H9 (cell line): ENCODE results near the gene FEM1B. TPM values are rescaled to one million over a fixed set of nuclear protein-coding genes. Genes with fewer than 3 reads are reported as not detected.

ENCODE experiments used
- DNase-seq: peaks from one replicate; pipeline ENCODE4 v3.0.0-alpha.2; 2017
- H2AFZ ChIP-seq: one replicate; pipeline ENCODE4 v1.6.1; 2013; ENCODE audit warnings: mild to moderate bottlenecking, low read length, control low read depth, moderate library complexity
- H2AK5ac ChIP-seq: 2 replicates; pipeline ENCODE4 v1.6.1; 2013; ENCODE audit warnings: low read length, control low read depth, mixed read lengths; ENCODE audit not compliant: insufficient read length
- H2BK120ac ChIP-seq: one replicate; pipeline ENCODE4 v1.6.1; 2013; ENCODE audit warnings: low read depth, mild to moderate bottlenecking, low read length, control low read depth, inconsistent platforms; ENCODE audit not compliant: poor library complexity, severe bottlenecking
- H2BK12ac ChIP-seq: 2 replicates; pipeline ENCODE4 v1.6.1; 2013; ENCODE audit warnings: low read length, control low read depth, mixed read lengths, low read depth; ENCODE audit not compliant: insufficient read length
- H2BK15ac ChIP-seq: 2 replicates; pipeline ENCODE4 v1.6.1; 2013; ENCODE audit warnings: low read depth, low read length, control low read depth
- H2BK20ac ChIP-seq: one replicate; pipeline ENCODE4 v1.6.1; 2013; ENCODE audit warnings: low read depth, mild to moderate bottlenecking, low read length, control low read depth, inconsistent platforms; ENCODE audit not compliant: poor library complexity, severe bottlenecking
- H2BK5ac ChIP-seq: 2 replicates; pipeline ENCODE4 v1.6.1; 2013; ENCODE audit warnings: low read length, control low read depth, mixed read lengths; ENCODE audit not compliant: insufficient read length
- H3K14ac ChIP-seq: 2 replicates; pipeline ENCODE4 v1.6.1; 2013; ENCODE audit warnings: low read length, control low read depth; ENCODE audit not compliant: insufficient read depth
- H3K18ac ChIP-seq: 2 replicates; pipeline ENCODE4 v1.6.1; 2013; ENCODE audit warnings: low read depth, mild to moderate bottlenecking, mixed read lengths, low read length, control low read depth; ENCODE audit not compliant: insufficient read length
- H3K23ac ChIP-seq: 2 replicates; pipeline ENCODE4 v1.6.1; 2013; ENCODE audit warnings: low read length, control low read depth, mixed read lengths, low read depth; ENCODE audit not compliant: insufficient read length
- H3K23me2 ChIP-seq: 2 replicates; pipeline ENCODE4 v1.6.1; 2013; ENCODE audit warnings: low read depth, mild to moderate bottlenecking, mixed read lengths, low read length, control low read depth; ENCODE audit not compliant: insufficient read length, poor library complexity, severe bottlenecking
- H3K27ac ChIP-seq: 2 replicates; pipeline ENCODE4 v1.5.1; 2013; ENCODE audit warnings: low read length, control low read depth, mixed read lengths, low read depth; ENCODE audit not compliant: insufficient read length
- H3K27me3 ChIP-seq: 2 replicates; pipeline ENCODE4 v1.6.1; 2013; ENCODE audit warnings: low read length, control low read depth, inconsistent platforms; ENCODE audit not compliant: insufficient read depth
- H3K4ac ChIP-seq: 2 replicates; pipeline ENCODE4 v1.6.1; 2013; ENCODE audit warnings: low read depth, mild to moderate bottlenecking, control low read depth, inconsistent platforms, low read length, moderate library complexity
- H3K4me1 ChIP-seq: 2 replicates; pipeline ENCODE4 v1.6.1; 2013; ENCODE audit warnings: low read length, control low read depth, inconsistent platforms; ENCODE audit not compliant: insufficient read depth
- H3K4me2 ChIP-seq: 2 replicates; pipeline ENCODE4 v1.6.1; 2013; ENCODE audit warnings: low read length, control low read depth, mixed read lengths; ENCODE audit not compliant: insufficient read length, insufficient read depth
- H3K56ac ChIP-seq: 2 replicates; pipeline ENCODE4 v1.6.1; 2013; ENCODE audit warnings: low read depth, mild to moderate bottlenecking, mixed read lengths, low read length, control low read depth; ENCODE audit not compliant: insufficient read length
- H3K79me1 ChIP-seq: 2 replicates; pipeline ENCODE4 v1.6.1; 2013; ENCODE audit warnings: low read depth, mild to moderate bottlenecking, moderate library complexity, low read length, control low read depth, inconsistent platforms; ENCODE audit not compliant: insufficient read depth, poor library complexity, severe bottlenecking
- H3K79me2 ChIP-seq: 2 replicates; pipeline ENCODE4 v1.6.1; 2013; ENCODE audit warnings: low read length, control low read depth, inconsistent platforms; ENCODE audit not compliant: insufficient read depth
- H3K9ac ChIP-seq: 2 replicates; pipeline ENCODE4 v1.6.1; 2013; ENCODE audit warnings: low read length, control low read depth, mixed read lengths; ENCODE audit not compliant: insufficient read length; ENCODE audit errors: extremely low read depth
- H3K9me3 ChIP-seq: one replicate; pipeline ENCODE4 v1.6.1; 2013; ENCODE audit warnings: low read depth, low read length, inconsistent platforms; ENCODE audit not compliant: control insufficient read depth
- H3T11ph ChIP-seq: one replicate; pipeline ENCODE4 v1.6.1; 2013; ENCODE audit warnings: mild to moderate bottlenecking, low read length, control low read depth, inconsistent platforms
- H4K20me1 ChIP-seq: one replicate; pipeline ENCODE4 v1.6.1; 2013; ENCODE audit not compliant: control insufficient read depth, insufficient read length, insufficient read depth
- H4K5ac ChIP-seq: 2 replicates; pipeline ENCODE4 v1.6.1; 2013; ENCODE audit warnings: low read depth, mild to moderate bottlenecking, mixed read lengths, low read length, control low read depth; ENCODE audit not compliant: insufficient read length
- H4K8ac ChIP-seq: replicated peaks from 2 replicates; pipeline ENCODE4 v1.6.1; 2013; ENCODE audit warnings: low read length, control low read depth, mixed read lengths, low read depth; ENCODE audit not compliant: insufficient read length
- H4K91ac ChIP-seq: 2 replicates; pipeline ENCODE4 v1.6.1; 2013; ENCODE audit warnings: low read depth, mild to moderate bottlenecking, moderate library complexity, mixed read lengths, low read length, control low read depth; ENCODE audit not compliant: insufficient read length
- H3K27ac Mint-ChIP-seq, 3 experiments: 2 replicates in 2 of 3; 3 replicates in 1 of 3; pipeline ENCODE4 v1.8.0; 2020 to 2021; ENCODE audit warnings: mixed read lengths in 3 of 3, mild to moderate bottlenecking in 1 of 3, moderate library complexity in 1 of 3
- H3K27me3 Mint-ChIP-seq: 2 replicates; pipeline ENCODE4 v1.8.0; 2021; ENCODE audit warnings: low read depth, mild to moderate bottlenecking, moderate library complexity, mixed read lengths
- H3K36me3 Mint-ChIP-seq, 3 experiments: 2 replicates in 2 of 3; 3 replicates in 1 of 3; pipeline ENCODE4 v1.8.0; 2020 to 2021; ENCODE audit warnings: low read depth in 3 of 3, mixed read lengths in 3 of 3; ENCODE audit not compliant: insufficient read depth in 1 of 3
- H3K4me1 Mint-ChIP-seq, 2 experiments: 2 replicates each; pipeline ENCODE4 v1.8.0; 2020; ENCODE audit warnings: mixed read lengths in 2 of 2
- H3K4me3 Mint-ChIP-seq, 2 experiments: 2 replicates in 1 of 2; 3 replicates in 1 of 2; pipeline ENCODE4 v1.8.0; 2020 to 2021; ENCODE audit warnings: mild to moderate bottlenecking in 2 of 2, mixed read lengths in 2 of 2, moderate library complexity in 1 of 2
- H3K9me3 Mint-ChIP-seq, 2 experiments: 2 replicates in 1 of 2; 3 replicates in 1 of 2; pipeline ENCODE4 v1.8.0; 2020; ENCODE audit warnings: mild to moderate bottlenecking in 2 of 2, mixed read lengths in 2 of 2, moderate library complexity in 1 of 2
- CTCF ChIP-seq: fragments of 200-600 bp; sonication (generic); conservative IDR thresholded peaks from 3 replicates; pipeline ENCODE4 v1.8.0; 2021; ENCODE audit warnings: antibody characterized with exemption, mild to moderate bottlenecking
- WGBS: extraction: QIAGEN DNeasy Blood & Tissue Kit; methylation state at CpG from one replicate; pipeline ENCODE4 v1.1.7; 2013; ENCODE audit warnings: missing lambda C conversion rate, low lambda C conversion rate, mixed read lengths; ENCODE audit not compliant: insufficient read length; ENCODE audit errors: extremely low coverage; 5-methylcytosine and 5-hydroxymethylcytosine counted together
- total RNA-seq: library from RNA; stranded (reverse); gene quantifications from 2 replicates; pipeline ENCODE4 v1.2.1, GENCODE V29; 2021

FEM1B gene
- total RNA-seq, 1 experiment from 2014 or later = 77.9 TPM

GRCh38 chr15:68261241-68261640 lies 16.3 kb upstream of the FEM1B start:
- H3K79me2 ChIP-seq = no peaks in the 10 kb centered on the region
- WGBS = no CpG with 5 or more reads among the region's 3 CpGs
- H2BK120ac ChIP-seq = no peak overlapping the region

More at GRCh38 chr15:68261241-68261640, 16.3 kb upstream of the FEM1B start:
- Histone ChIP-seq H3K9ac (no peak overlapping the region), H3K79me1 (no peaks in the 10 kb centered on the region), H3K4me1 (peaks cover 7% of the 10 kb centered on the region; the same call in 1 of the 2 replicates), H4K91ac (no peak overlapping the region), H3K27ac (no peak overlapping the region), H4K5ac (no peak overlapping the region), H3K14ac (no peak overlapping the region), H3K9me3 (no peaks in the 10 kb centered on the region), H2BK12ac (no peak overlapping the region), H2AK5ac (no peak overlapping the region), H3T11ph (no peak overlapping the region), H3K27me3 (no peaks in the 10 kb centered on the region), H4K20me1 (no peaks in the 10 kb centered on the region), H2BK5ac (no peak overlapping the region), H3K4ac (no peak overlapping the region), H3K18ac (no peak overlapping the region), H2BK20ac (no peak overlapping the region), H2BK15ac (no peak overlapping the region), H3K23me2 (no peaks in the 10 kb centered on the region), H4K8ac (no peak overlapping the region), H2AFZ (no peak overlapping the region), H3K4me2 (no peak overlapping the region), H3K23ac (no peak overlapping the region), H3K56ac (no peak overlapping the region)
- TF ChIP-seq CTCF = no peak
- Mint-ChIP-seq H3K36me3 (peaks cover 0 to 2% (median 0%) of the 10 kb centered on the region in 3 experiments; a peak in 3 of 7 replicates), H3K27ac (no peak overlapping the region), H3K4me1 (peaks cover 49 to 50% of the 10 kb centered on the region in 2 experiments), H3K27me3 (no peaks in the 10 kb centered on the region), H3K4me3 (no peak overlapping the region), H3K9me3 (peaks cover 0 to 3% of the 10 kb centered on the region in 2 experiments; a peak in 1 of 5 replicates)
- no peak for DNase-seq
